ENCODE results near the gene ZC3HAV1L.

DNA sequence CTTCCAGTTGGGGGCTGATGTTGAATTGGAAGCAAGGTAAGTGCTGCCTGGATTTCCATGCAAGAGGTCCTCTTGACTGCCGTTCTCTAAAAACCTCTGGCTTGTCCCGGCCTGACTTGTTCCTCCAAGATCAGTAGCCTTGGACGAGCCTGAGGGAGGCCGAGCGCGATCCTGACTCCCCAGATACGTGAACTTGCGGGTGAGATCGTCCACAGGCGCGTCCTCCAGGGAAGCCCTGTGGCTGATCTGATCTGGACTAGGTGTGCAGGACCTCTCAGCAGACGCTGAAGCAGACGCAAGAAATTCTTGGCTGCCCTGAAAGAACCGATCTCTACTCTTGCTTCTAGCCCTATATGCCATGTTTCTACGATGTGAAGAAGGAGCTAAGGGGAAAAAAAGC, 44.0 kb upstream of the ZC3HAV1L start:
- TF ChIP-seq, protein P1, sequence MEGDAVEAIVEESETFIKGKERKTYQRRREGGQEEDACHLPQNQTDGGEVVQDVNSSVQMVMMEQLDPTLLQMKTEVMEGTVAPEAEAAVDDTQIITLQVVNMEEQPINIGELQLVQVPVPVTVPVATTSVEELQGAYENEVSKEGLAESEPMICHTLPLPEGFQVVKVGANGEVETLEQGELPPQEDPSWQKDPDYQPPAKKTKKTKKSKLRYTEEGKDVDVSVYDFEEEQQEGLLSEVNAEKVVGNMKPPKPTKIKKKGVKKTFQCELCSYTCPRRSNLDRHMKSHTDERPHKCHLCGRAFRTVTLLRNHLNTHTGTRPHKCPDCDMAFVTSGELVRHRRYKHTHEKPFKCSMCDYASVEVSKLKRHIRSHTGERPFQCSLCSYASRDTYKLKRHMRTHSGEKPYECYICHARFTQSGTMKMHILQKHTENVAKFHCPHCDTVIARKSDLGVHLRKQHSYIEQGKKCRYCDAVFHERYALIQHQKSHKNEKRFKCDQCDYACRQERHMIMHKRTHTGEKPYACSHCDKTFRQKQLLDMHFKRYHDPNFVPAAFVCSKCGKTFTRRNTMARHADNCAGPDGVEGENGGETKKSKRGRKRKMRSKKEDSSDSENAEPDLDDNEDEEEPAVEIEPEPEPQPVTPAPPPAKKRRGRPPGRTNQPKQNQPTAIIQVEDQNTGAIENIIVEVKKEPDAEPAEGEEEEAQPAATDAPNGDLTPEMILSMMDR (IDR thresholded peaks at IDR 0.05), result no peak
- TF ChIP-seq POLR2A (IDR thresholded peaks at IDR 0.05), result no peak

Data from adrenal gland (tissue), 5 donors.